Loucy (cell line): ENCODE results near the gene SEMA3D.

ENCODE experiments used
- H2AFZ ChIP-seq: fragments of 200-600 bp; sonication (generic); 2 replicates; pipeline ENCODE4 v1.6.0; 2016; ENCODE audit warnings: antibody characterized with exemption, mild to moderate bottlenecking, low read length, moderate library complexity
- H3F3A ChIP-seq: fragments of 200-600 bp; 2 replicates; pipeline ENCODE4 v1.6.0; 2016; ENCODE audit warnings: antibody characterized with exemption, low read depth, mild to moderate bottlenecking
- H3K27me3 ChIP-seq: fragments of 200-600 bp; sonication (generic); 2 replicates; pipeline ENCODE4 v1.6.1; 2014; ENCODE audit warnings: low read length, mild to moderate bottlenecking; ENCODE audit not compliant: insufficient read depth, poor library complexity, severe bottlenecking
- H3K36me3 ChIP-seq: fragments of 200-600 bp; sonication (generic); 2 replicates; pipeline ENCODE4 v1.6.1; 2016; ENCODE audit warnings: low read length; ENCODE audit not compliant: insufficient read depth
- H3K4me1 ChIP-seq: fragments of 200-600 bp; sonication (generic); 2 replicates; pipeline ENCODE4 v1.5.1; 2014; ENCODE audit warnings: low read length, mild to moderate bottlenecking; ENCODE audit not compliant: insufficient read depth, poor library complexity, severe bottlenecking
- H3K4me2 ChIP-seq: fragments of 200-600 bp; sonication (generic); 2 replicates; pipeline ENCODE4 v1.6.0; 2014; ENCODE audit warnings: antibody characterized with exemption, low read length, low read depth, mild to moderate bottlenecking; ENCODE audit not compliant: poor library complexity, severe bottlenecking
- H3K4me3 ChIP-seq: fragments of 200-600 bp; sonication (generic); 2 replicates; pipeline ENCODE4 v1.5.1; 2014; ENCODE audit warnings: low read length, mild to moderate bottlenecking, mixed read lengths; ENCODE audit not compliant: poor library complexity, severe bottlenecking
- H3K79me2 ChIP-seq: fragments of 200-600 bp; sonication (generic); 2 replicates; pipeline ENCODE4 v1.6.1; 2014; ENCODE audit warnings: low read length; ENCODE audit not compliant: insufficient read depth
- H3K9ac ChIP-seq: fragments of 200-600 bp; sonication (generic); 2 replicates; pipeline ENCODE4 v1.6.0; 2014; ENCODE audit warnings: mild to moderate bottlenecking, low read depth, low read length, moderate library complexity; ENCODE audit not compliant: poor library complexity, severe bottlenecking
- H3K9me2 ChIP-seq: fragments of 200-600 bp; sonication (generic); replicated peaks from 2 replicates; pipeline ENCODE4 v1.6.1; 2016; ENCODE audit warnings: low read depth, low read length, mixed read lengths
- H3K9me3 ChIP-seq: fragments of 200-600 bp; sonication (generic); 2 replicates; pipeline ENCODE4 v1.6.1; 2014; ENCODE audit warnings: mild to moderate bottlenecking, antibody characterized with exemption, low read length, low read depth; ENCODE audit not compliant: insufficient read depth
- H4K20me1 ChIP-seq: fragments of 200-600 bp; sonication (generic); 2 replicates; pipeline ENCODE4 v1.6.0; 2014; ENCODE audit warnings: antibody characterized with exemption, low read length, mild to moderate bottlenecking; ENCODE audit not compliant: insufficient read depth, poor library complexity, severe bottlenecking
- EZH2phosphoT487 ChIP-seq: fragments of 200-600 bp; IDR thresholded peaks from 2 replicates; pipeline ENCODE4 v1.6.1; 2018; ENCODE audit warnings: antibody characterized with exemption, mild to moderate bottlenecking, moderate library complexity, borderline replicate concordance
- TF ChIP-seq, protein P1 (sequence below): fragments of 200-600 bp; sonication (generic); conservative IDR thresholded peaks from 2 replicates; pipeline ENCODE4 v1.5.1; 2014; ENCODE audit warnings: mild to moderate bottlenecking, antibody characterized with exemption, low read length

SEMA3D gene

DNA sequence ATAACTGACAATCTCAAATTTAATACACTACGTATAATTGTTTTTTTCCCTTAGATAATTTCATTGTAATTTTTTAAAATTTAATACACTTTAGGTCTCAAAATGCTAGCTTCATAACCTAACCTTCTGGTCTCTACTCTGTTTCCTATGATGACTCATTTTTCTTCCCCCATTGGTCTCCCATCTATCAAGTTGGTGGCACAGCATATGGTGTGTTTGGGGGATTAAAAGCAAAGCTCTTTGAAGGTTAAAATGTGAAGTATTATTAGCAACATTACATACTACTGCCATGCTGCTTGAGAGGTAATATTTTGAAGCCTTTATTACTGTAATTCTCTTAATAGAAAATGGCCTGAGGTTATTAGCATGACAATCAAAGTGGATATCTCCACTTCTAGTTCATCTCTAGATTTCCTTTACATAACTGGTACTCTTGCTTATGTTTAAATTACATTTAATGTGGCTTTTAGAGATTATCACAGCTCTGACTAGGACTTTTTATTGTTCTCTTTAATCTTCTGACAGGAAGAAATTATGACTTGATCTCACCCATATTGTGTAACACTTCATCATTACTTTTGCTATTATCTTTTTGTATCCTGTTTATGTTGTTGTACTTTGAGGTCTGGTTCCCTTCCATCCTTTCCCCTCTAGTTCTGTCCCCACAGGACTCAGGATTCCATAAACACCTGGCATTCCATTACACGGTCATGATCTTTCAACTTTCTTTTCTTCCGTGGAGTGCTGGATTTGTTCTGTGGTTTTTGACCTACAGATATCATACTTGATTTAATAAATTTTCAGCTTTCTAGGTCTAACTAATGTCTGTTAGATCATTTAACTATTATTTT lies 185.1 kb downstream of the SEMA3D start:
- Histone ChIP-seq H3F3A (no peaks in the 10 kb centered on the region), H3K27me3 (no peaks in the 10 kb centered on the region), H3K9me3 (no peaks in the 10 kb centered on the region), H3K9me2 (no peaks in the 10 kb centered on the region), H3K36me3 (no peaks in the 10 kb centered on the region), H3K9ac (no peak overlapping the region), H2AFZ (no peak overlapping the region), H3K4me2 (no peak overlapping the region), H4K20me1 (no peaks in the 10 kb centered on the region), H3K4me1 (no peaks in the 10 kb centered on the region), H3K79me2 (no peaks in the 10 kb centered on the region), H3K4me3 (no peak overlapping the region)
- TF ChIP-seq, protein P1, sequence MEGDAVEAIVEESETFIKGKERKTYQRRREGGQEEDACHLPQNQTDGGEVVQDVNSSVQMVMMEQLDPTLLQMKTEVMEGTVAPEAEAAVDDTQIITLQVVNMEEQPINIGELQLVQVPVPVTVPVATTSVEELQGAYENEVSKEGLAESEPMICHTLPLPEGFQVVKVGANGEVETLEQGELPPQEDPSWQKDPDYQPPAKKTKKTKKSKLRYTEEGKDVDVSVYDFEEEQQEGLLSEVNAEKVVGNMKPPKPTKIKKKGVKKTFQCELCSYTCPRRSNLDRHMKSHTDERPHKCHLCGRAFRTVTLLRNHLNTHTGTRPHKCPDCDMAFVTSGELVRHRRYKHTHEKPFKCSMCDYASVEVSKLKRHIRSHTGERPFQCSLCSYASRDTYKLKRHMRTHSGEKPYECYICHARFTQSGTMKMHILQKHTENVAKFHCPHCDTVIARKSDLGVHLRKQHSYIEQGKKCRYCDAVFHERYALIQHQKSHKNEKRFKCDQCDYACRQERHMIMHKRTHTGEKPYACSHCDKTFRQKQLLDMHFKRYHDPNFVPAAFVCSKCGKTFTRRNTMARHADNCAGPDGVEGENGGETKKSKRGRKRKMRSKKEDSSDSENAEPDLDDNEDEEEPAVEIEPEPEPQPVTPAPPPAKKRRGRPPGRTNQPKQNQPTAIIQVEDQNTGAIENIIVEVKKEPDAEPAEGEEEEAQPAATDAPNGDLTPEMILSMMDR = no peak
- no peak for TF ChIP-seq EZH2phosphoT487

DNA sequence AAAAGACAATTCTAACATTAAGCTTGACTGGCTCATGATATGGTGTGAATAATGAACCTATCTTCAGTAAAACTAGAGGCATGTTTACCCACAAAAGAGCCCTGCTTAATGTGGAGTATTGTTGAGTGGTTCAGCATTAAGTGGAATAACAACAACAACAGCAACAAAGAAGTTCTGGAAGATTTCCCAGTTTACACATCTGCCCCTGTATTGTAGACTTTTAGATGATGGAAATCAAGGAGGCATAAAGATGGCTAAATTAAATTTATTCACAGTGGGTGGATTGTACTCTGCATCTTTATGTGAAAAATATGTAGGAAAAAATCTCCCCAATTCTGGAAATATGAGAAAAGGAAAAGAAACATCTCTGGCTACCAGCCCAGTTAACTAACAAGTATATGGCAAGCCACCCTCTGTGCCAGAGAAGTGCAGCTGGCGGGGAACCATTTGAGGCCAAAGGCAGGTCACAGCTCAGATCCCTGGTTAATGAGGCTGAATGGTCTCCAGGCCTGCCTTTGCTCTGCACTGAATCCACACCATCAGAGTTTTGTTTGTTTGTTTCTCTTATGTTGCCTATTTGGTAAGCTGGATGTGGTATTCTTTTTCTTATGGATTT lies 186.0 kb downstream of the SEMA3D start:
- Histone ChIP-seq H3K27me3 (no peaks in the 10 kb centered on the region), H4K20me1 (no peaks in the 10 kb centered on the region), H3K36me3 (no peaks in the 10 kb centered on the region), H3K4me1 (no peaks in the 10 kb centered on the region), H3K9ac (no peak overlapping the region), H2AFZ (no peak overlapping the region), H3K4me3 (no peak overlapping the region), H3K79me2 (no peaks in the 10 kb centered on the region), H3F3A (no peaks in the 10 kb centered on the region), H3K9me3 (no peaks in the 10 kb centered on the region), H3K4me2 (no peak overlapping the region), H3K9me2 (no peaks in the 10 kb centered on the region)
- no peak for TF ChIP-seq EZH2phosphoT487
- TF ChIP-seq, protein P1 = no peak

DNA sequence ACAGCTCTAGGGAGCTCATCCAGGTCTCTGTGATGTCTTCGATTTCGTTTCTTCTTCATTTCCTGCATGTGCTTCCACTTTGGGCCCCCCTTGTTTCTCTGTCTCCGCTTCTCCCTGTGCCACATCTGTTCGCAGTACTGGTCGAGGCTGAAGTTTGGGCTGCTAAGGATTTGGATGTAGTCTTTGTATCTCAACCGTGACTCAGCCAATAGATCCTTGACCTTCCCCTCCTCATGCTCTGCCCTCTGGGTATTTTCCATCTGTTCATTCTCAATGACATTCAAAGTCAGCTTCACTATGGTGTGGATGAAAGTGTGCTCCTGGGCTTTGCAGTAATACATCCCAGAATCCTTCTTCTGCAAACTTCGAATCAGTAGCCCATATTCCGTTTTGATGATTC lies 187.4 kb downstream of the SEMA3D start:
- no peaks in the 10 kb centered on the region for H3K79me2 ChIP-seq
- H3K27me3 ChIP-seq = no peaks in the 10 kb centered on the region
- H2AFZ ChIP-seq = no peak overlapping the region
- H3K4me2 ChIP-seq = no peak overlapping the region
- TF ChIP-seq EZH2phosphoT487 = no peak
- TF ChIP-seq, protein P1 = no peak
- H3K9ac ChIP-seq = no peak overlapping the region
- no peaks in the 10 kb centered on the region for H3K9me2 ChIP-seq
- H3K4me3 ChIP-seq = no peak overlapping the region
- H3K4me1 ChIP-seq = no peaks in the 10 kb centered on the region
- no peaks in the 10 kb centered on the region for H3K9me3 ChIP-seq
- H3F3A ChIP-seq = no peaks in the 10 kb centered on the region
- H4K20me1 ChIP-seq = no peaks in the 10 kb centered on the region
- no peaks in the 10 kb centered on the region for H3K36me3 ChIP-seq
